AG04450 (cell line): Measurements from ENCODE around the gene HSD11B2. TPM values are rescaled to one million over a fixed set of nuclear protein-coding genes. Genes with fewer than 3 reads are reported as not detected.

Experiments used
- CTCF ChIA-PET: fragments of 300-600, 350-600 bp; formaldehyde crosslinking; extraction: SDS; loops from one replicate; lab custom pipeline; 2022; ENCODE audit warnings: antibody characterized with exemption, inconsistent platforms; lab: Charles Lee
- POLR2A ChIA-PET: fragments of 350-600 bp; formaldehyde crosslinking; extraction: SDS; loops from one replicate; lab custom pipeline; 2021; ENCODE audit warnings: antibody characterized with exemption, inconsistent platforms; lab: Yijun Ruan, JAX
- DNase-seq: peaks from one replicate; pipeline ENCODE4 v3.0.0-alpha.2; 2011; ENCODE audit warnings: low read depth, low spot score
- H3K27ac ChIP-seq: one replicate; pipeline ENCODE4 v1.5.1; 2012; ENCODE audit warnings: low read depth, low read length, control low read depth
- H3K27me3 ChIP-seq: one replicate; pipeline ENCODE4 v1.6.0; 2012; ENCODE audit warnings: low read length; ENCODE audit not compliant: control insufficient read depth, insufficient read depth
- H3K4me3 ChIP-seq: 2 replicates; pipeline ENCODE4 v1.5.1; 2011; ENCODE audit warnings: mild to moderate bottlenecking, low read depth, low read length, control low read depth
- H3K9me3 ChIP-seq: 2 replicates; pipeline ENCODE4 v1.5.1; 2012; ENCODE audit warnings: low read length; ENCODE audit not compliant: control insufficient read depth, insufficient read depth
- CTCF ChIP-seq: IDR thresholded peaks from 2 replicates; pipeline ENCODE4 v1.5.1; 2011; ENCODE audit warnings: low read depth, low read length, control low read depth, inconsistent platforms
- polyA plus RNA-seq: library from polyadenylated mRNA; depleted of rRNA; stranded (reverse); fragments of >200 nt; gene quantifications from 2 replicates; pipeline ENCODE4 v1.2.3, GENCODE V29; 2011

Gene HSD11B2
- polyA plus RNA-seq, 1 experiment: not detected

GRCh38 chr16:67459861-67460150 is 28.9 kb downstream of the HSD11B2 start:
- Histone ChIP-seq H3K27ac (no peak overlapping the region), H3K4me3 (no peak overlapping the region), H3K27me3 (no peaks in the 10 kb centered on the region), H3K9me3 (no peaks in the 10 kb centered on the region)
- ChIA-PET POLR2A (no interaction called here), CTCF (interaction anchor here (0.7 kb wide), 1 partner anchor 62 kb away, joined by 3 read pairs; no protein-coding TSS in a partner anchor)
- no peak for DNase-seq
- no peak for TF ChIP-seq CTCF

- no peaks in the 10 kb centered on the region for H3K9me3 ChIP-seq
- POLR2A ChIA-PET: no interaction called here
- no peak overlapping the region for H3K4me3 ChIP-seq
- no peak overlapping the region for H3K27ac ChIP-seq
- no peaks in the 10 kb centered on the region for H3K27me3 ChIP-seq
- DNase-seq: no peak
- no peak for TF ChIP-seq CTCF
- CTCF ChIA-PET: no interaction called here
These were observed 29.2 kb downstream of the HSD11B2 start for GRCh38 chr16:67460168-67460567.

GRCh38 chr16:67460961-67461360 is 30.0 kb downstream of the HSD11B2 start:
- H3K9me3 ChIP-seq: no peaks in the 10 kb centered on the region
- no peak for DNase-seq
- H3K27ac ChIP-seq: no peak overlapping the region
- no peaks in the 10 kb centered on the region for H3K27me3 ChIP-seq
- ChIA-PET POLR2A (no interaction called here), CTCF (interaction anchor here (1.2 to 2.1 kb wide), 2 partner anchors 14 to 60 kb away, joined by 5 to 14 read pairs; no protein-coding TSS in a partner anchor)
- H3K4me3 ChIP-seq: no peak overlapping the region
- TF ChIP-seq CTCF: no peak

GRCh38 chr16:67461600-67462278 is 30.8 kb downstream of the HSD11B2 start:
- H3K27ac ChIP-seq: no peak overlapping the region
- TF ChIP-seq CTCF: no peak
- ChIA-PET POLR2A (no interaction called here), CTCF (interaction anchor here (0.7 to 7.7 kb wide), 5 partner anchors 14 to 113 kb away, joined by 3 to 154 read pairs (median 7); partner anchors contain the start of gene HSD11B2)
- H3K27me3 ChIP-seq: no peaks in the 10 kb centered on the region
- DNase-seq: no peak
- no peak overlapping the region for H3K4me3 ChIP-seq
- H3K9me3 ChIP-seq: no peaks in the 10 kb centered on the region

- Histone ChIP-seq H3K27ac (no peak overlapping the region), H3K4me3 (no peak overlapping the region), H3K27me3 (no peaks in the 10 kb centered on the region), H3K9me3 (no peaks in the 10 kb centered on the region)
- CTCF ChIA-PET: interaction anchor here (0.7 to 7.7 kb wide), 5 partner anchors 15 to 113 kb away, joined by 3 to 154 read pairs (median 7); partner anchors contain the start of genes ATP6V0D1 and HSD11B2
- no peak for TF ChIP-seq CTCF
- POLR2A ChIA-PET: no interaction called here
- no peak for DNase-seq
These were observed 31.3 kb downstream of the HSD11B2 start for GRCh38 chr16:67462279-67462655.
